Stomach (tissue), 4 donors: Measurements from ENCODE around the gene OR1Q1.

Experiments used
- CTCF ChIP-seq, 7 experiments: fragments of 450-650 bp in 4 of 7; fragments of 200-600 bp in 3 of 7; sonication (generic) in 3 of 7; IDR thresholded peaks; one replicate each; pipeline ENCODE4 v1.5.1; 2016 to 2019; ENCODE audit warnings: antibody characterized with exemption in 7 of 7, control low read depth in 2 of 7, mild to moderate bottlenecking in 1 of 7
- POLR2A ChIP-seq, 4 donors: fragments of 450-650 bp; IDR thresholded peaks; one replicate each; pipeline ENCODE4 v1.6.1; 2016; ENCODE audit warnings: antibody characterized with exemption in 4 of 4, control low read depth in 2 of 4, mild to moderate bottlenecking in 1 of 4, moderate library complexity in 1 of 4
- POLR2AphosphoS5 ChIP-seq, 3 donors: sonication (generic); formaldehyde crosslinking; IDR thresholded peaks; one replicate each; pipeline ENCODE4 v1.6.1; 2016; ENCODE audit warnings: antibody characterized with exemption in 3 of 3

GRCh38 chr9:122657527-122657926, 43.0 kb downstream of the OR1Q1 start, which contains the start of gene OR1B1:
- TF ChIP-seq CTCF (IDR thresholded peaks at IDR 0.05), result no peak
- no peak for TF ChIP-seq POLR2AphosphoS5 (IDR thresholded peaks at IDR 0.05)
- no peak for TF ChIP-seq POLR2A (IDR thresholded peaks at IDR 0.05)
